Activated T-helper 17 cell treated with anti-CD3 and anti-CD28 coated beads, Interleukin-2, amount 50 U/mL, for 72 hours (primary cell): ENCODE measurements around the gene COMTD1. TPM values are rescaled to one million over a fixed set of nuclear protein-coding genes. Genes with fewer than 3 reads are reported as not detected.
"Not testable (repeated sequence)": the region's sequence is repeated elsewhere in the genome, so short reads cannot be mapped to it uniquely, and the experiment has no call there.

Experiments used
- ATAC-seq: fragments of 150-1000 bp; cut with Tn5 transposase; replicated peaks from 2 replicates; pipeline ENCODE4 v1.10.0; 2021; ENCODE audit warnings: mild to moderate bottlenecking, moderate library complexity
- H3K27ac Mint-ChIP-seq: one replicate; pipeline ENCODE4 v1.8.0; 2022; ENCODE audit warnings: mixed read lengths
- H3K27me3 Mint-ChIP-seq: one replicate; pipeline ENCODE4 v1.8.0; 2022; ENCODE audit warnings: mixed read lengths
- H3K36me3 Mint-ChIP-seq: one replicate; pipeline ENCODE4 v1.8.0; 2022; ENCODE audit warnings: low read depth, mild to moderate bottlenecking, mixed read lengths
- H3K4me1 Mint-ChIP-seq: one replicate; pipeline ENCODE4 v1.8.0; 2022; ENCODE audit warnings: mixed read lengths
- H3K4me3 Mint-ChIP-seq: one replicate; pipeline ENCODE4 v1.8.0; 2022; ENCODE audit warnings: mild to moderate bottlenecking, mixed read lengths
- H3K9me3 Mint-ChIP-seq: one replicate; pipeline ENCODE4 v1.8.0; 2022; ENCODE audit warnings: mixed read lengths
- total RNA-seq, 2 donors: library from RNA; stranded (reverse); gene quantifications; one replicate each; pipeline ENCODE4 v1.2.3, GENCODE V29; 2022

The COMTD1 gene
- total RNA-seq, 2 donors from 2014 or later: 29.4 to 50.9 TPM

DNA sequence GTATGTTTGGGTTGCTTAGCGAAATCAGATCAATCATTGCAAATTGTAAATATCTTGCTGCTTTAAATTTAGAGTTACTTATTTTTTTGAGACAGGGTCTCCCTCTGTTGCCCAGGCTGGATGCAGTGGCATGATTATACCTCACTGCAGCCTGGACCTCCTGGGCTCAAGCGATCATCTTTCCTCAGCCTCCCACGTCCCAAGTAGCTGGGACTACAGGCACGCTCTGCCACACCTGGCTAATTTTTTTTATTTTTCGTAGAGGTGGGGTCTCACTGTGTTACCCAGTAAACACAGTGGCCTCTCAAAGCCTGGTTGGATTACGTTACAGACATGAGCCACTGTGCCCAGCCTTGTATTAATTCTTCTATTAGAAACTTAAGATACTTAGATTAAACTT is 23.4 kb downstream of the COMTD1 start:
- ATAC-seq: no peak
- Mint-ChIP-seq H3K4me3 (peak overlapping the region; percentile 97), H3K27ac (peak overlapping the region; percentile 99), H3K9me3 (no peaks in the 10 kb centered on the region), H3K27me3 (no peaks in the 10 kb centered on the region), H3K4me1 (peaks cover 25% of the 10 kb centered on the region), H3K36me3 (peaks cover 71% of the 10 kb centered on the region)

DNA sequence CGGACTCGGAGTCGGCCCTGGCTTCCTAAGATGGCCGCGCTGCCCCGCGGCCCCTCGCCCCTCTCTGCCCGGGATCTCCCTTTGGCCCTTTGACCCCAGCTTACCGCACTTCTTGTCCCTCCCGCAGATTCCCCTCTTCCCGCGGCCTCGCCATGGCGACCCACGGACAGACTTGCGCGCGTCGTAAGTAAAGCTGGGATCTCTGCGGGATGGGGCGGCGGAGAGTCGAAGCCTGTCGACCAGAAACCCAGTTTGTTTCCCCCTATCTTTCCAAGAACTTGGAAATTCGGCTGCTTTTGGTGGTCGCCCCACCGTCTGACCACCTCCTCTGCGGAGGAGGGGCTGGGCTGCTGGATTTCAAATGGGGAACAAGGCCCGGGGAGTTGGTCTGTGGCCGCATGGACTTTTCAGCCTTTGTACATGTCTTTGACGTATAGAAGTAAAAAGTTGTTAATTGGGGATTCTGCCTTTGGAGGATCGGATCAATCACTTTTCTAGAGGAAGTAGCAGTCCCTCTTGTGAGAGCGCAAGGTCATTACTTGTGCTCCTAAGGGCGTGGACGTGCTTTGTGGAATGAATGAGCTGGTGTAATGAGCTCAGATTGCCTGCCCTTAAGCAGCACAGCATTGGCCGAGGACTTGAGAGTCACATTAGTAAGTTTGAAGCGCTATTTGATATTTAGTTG is 24.6 kb downstream of the COMTD1 start:
- Mint-ChIP-seq H3K36me3 (peaks cover 59% of the 10 kb centered on the region), H3K27ac (peak overlapping the region; percentile 99), H3K9me3 (no peaks in the 10 kb centered on the region), H3K4me3 (peak overlapping the region; percentile 97), H3K4me1 (peaks cover 25% of the 10 kb centered on the region), H3K27me3 (no peaks in the 10 kb centered on the region)
- peak; percentile 13 for ATAC-seq

- H3K4me1 Mint-ChIP-seq: peaks cover 25% of the 10 kb centered on the region
- no peaks in the 10 kb centered on the region for H3K9me3 Mint-ChIP-seq
- H3K27ac Mint-ChIP-seq: peak within 1 kb of the TSS; percentile 99
- peak; percentile 92 for ATAC-seq
- peaks cover 52% of the 10 kb centered on the region for H3K36me3 Mint-ChIP-seq
- H3K27me3 Mint-ChIP-seq: no peaks in the 10 kb centered on the region
- H3K4me3 Mint-ChIP-seq: peak within 1 kb of the TSS; percentile 97
These were observed 25.3 kb downstream of the COMTD1 start, which contains the start of gene VDAC2 for GRCh38 chr10:75210282-75211006. Gene VDAC2 (plus strand): TSS chr10:75210796. CDS start chr10:75211159, 363 bp downstream.

- ATAC-seq: peak; percentile 79
- H3K4me1 Mint-ChIP-seq: peaks cover 25% of the 10 kb centered on the region
- peak overlapping the region; percentile 97 for H3K4me3 Mint-ChIP-seq
- H3K27me3 Mint-ChIP-seq: no peaks in the 10 kb centered on the region
- peaks cover 46% of the 10 kb centered on the region for H3K36me3 Mint-ChIP-seq
- H3K9me3 Mint-ChIP-seq: no peaks in the 10 kb centered on the region
- H3K27ac Mint-ChIP-seq: peak overlapping the region; percentile 99
These were observed 25.9 kb downstream of the COMTD1 start for GRCh38 chr10:75209921-75210281.

DNA sequence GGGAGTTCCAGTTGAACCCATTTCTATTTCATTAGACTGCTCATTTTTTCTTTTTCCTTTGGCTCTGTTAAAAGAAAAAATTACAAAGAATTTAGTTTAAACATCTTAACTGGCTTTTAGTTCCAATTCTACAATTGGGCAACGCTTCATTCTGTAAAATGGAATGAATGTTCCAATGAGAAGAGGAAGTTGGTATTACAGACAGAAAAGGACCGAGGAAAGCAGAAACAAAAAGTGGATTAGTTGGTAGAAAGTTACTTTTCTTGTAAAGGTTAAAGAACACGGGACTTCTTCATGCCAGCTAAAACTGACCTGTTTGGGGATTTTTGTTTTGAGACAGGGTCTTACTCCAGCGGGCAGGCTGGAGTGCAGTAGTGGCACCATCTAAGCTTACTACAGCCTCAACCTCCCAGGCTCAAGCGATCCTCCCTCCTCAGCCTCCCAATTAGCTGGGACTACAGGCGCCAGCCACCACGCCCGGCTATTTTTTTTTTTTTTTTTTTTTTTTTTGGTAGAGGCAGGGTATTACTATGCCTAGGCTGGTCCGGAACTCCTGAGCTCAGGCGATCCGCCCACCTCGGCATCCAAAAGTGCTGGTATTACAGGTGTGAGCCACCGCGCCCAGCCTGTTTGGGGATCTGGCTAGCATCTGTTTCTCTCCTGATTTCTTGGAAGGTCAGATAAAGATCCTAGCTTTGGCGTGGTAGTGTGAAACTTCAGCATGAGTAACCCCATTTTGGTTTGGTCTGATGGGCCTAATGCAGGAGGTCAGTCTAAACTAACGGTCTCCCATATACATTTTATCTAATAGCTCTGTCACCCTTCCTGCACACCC is 26.5 kb downstream of the COMTD1 start:
- Mint-ChIP-seq H3K36me3 (peaks cover 40% of the 10 kb centered on the region), H3K9me3 (no peaks in the 10 kb centered on the region), H3K27me3 (no peaks in the 10 kb centered on the region), H3K4me3 (peak overlapping the region; percentile 97), H3K4me1 (peaks cover 25% of the 10 kb centered on the region), H3K27ac (peak overlapping the region; percentile 99)
- peak; percentile 0 for ATAC-seq

GRCh38 chr10:75208181-75208580 is 27.6 kb downstream of the COMTD1 start:
- Mint-ChIP-seq H3K4me1 (peaks cover 21% of the 10 kb centered on the region), H3K27ac (peak overlapping the region; percentile 90), H3K4me3 (peak overlapping the region; percentile 63), H3K36me3 (peaks cover 29% of the 10 kb centered on the region), H3K27me3 (no peaks in the 10 kb centered on the region), H3K9me3 (no peaks in the 10 kb centered on the region)
- peak; percentile 18 for ATAC-seq

DNA sequence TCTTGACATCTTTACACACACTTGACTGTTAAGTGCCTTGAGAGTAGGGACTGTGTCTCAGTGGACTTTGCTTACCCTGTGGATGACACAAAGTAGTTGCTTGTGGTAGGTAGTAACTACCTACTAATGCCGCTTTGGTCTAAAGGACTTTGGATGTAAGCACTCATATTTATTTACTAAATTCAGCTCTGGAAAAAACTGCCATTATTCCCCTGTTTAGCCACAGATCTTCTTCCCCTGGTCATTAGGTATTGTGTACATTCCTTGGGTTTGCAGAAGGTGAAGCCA is 28.0 kb downstream of the COMTD1 start:
- H3K4me1 Mint-ChIP-seq: peaks cover 20% of the 10 kb centered on the region
- no peaks in the 10 kb centered on the region for H3K27me3 Mint-ChIP-seq
- peak overlapping the region; percentile 90 for H3K27ac Mint-ChIP-seq
- peak overlapping the region; percentile 63 for H3K4me3 Mint-ChIP-seq
- H3K36me3 Mint-ChIP-seq: peaks cover 25% of the 10 kb centered on the region
- H3K9me3 Mint-ChIP-seq: no peaks in the 10 kb centered on the region
- ATAC-seq: no peak

- no peaks in the 10 kb centered on the region for H3K9me3 Mint-ChIP-seq
- peaks cover 20% of the 10 kb centered on the region for H3K36me3 Mint-ChIP-seq
- H3K4me3 Mint-ChIP-seq: no peak overlapping the region
- H3K4me1 Mint-ChIP-seq: peaks cover 14% of the 10 kb centered on the region
- no peaks in the 10 kb centered on the region for H3K27me3 Mint-ChIP-seq
- no peak overlapping the region for H3K27ac Mint-ChIP-seq
- ATAC-seq: no peak
These were observed 28.5 kb downstream of the COMTD1 start for GRCh38 chr10:75207079-75207856.

DNA sequence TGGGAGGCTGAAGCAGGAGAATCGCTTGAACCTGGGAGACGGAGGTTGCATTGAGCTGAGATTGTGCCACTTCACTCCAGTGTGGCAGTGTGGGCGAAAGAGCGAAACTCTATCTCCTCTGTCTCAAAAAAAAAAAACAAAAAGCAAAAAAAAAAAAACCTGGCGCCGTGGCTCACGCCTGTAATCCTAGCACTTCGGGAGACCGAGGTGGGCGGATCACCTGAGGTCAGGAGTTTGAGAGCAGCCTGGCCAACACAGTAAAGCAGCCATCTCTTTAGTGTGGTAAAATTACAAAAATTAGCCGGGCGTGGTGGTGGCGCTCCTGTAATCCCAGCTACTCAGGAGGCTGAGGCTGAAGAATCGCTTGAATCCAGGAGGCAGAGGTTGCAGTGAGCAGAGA is 29.1 kb downstream of the COMTD1 start:
- Mint-ChIP-seq H3K36me3 (peaks cover 14% of the 10 kb centered on the region), H3K4me1 (peaks cover 17% of the 10 kb centered on the region)
- H3K9me3 Mint-ChIP-seq, H3K27ac Mint-ChIP-seq, ATAC-seq, H3K27me3 Mint-ChIP-seq, H3K4me3 Mint-ChIP-seq: not testable (repeated sequence)

GRCh38 chr10:75205908-75206307 is 29.8 kb downstream of the COMTD1 start:
- H3K36me3 Mint-ChIP-seq: peaks cover 6% of the 10 kb centered on the region
- no peaks in the 10 kb centered on the region for H3K9me3 Mint-ChIP-seq
- no peak overlapping the region for H3K4me3 Mint-ChIP-seq
- no peak for ATAC-seq
- H3K27me3 Mint-ChIP-seq: no peaks in the 10 kb centered on the region
- H3K27ac Mint-ChIP-seq: no peak overlapping the region
- H3K4me1 Mint-ChIP-seq: peaks cover 14% of the 10 kb centered on the region

DNA sequence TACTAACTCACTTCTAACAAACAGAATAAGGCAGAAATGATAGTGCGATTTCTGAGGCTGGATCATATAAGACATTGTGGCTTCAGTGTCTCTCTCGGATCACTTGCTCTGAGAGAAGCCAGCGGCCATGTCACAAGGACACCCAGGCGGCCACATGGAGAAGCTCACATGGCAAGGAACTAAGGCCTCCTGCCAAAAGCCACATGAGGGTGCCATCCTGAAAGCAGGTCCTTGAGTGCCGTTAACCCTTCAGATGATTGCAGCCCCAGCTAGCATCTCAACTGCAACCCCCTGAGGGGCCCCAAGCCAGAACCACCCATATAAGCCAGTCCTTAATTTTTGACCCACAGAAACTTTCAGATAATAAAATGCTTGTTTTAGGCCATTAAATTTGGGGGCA is 32.0 kb downstream of the COMTD1 start:
- no peak overlapping the region for H3K4me3 Mint-ChIP-seq
- no peaks in the 10 kb centered on the region for H3K27me3 Mint-ChIP-seq
- no peaks in the 10 kb centered on the region for H3K9me3 Mint-ChIP-seq
- no peak overlapping the region for H3K27ac Mint-ChIP-seq
- no peaks in the 10 kb centered on the region for H3K36me3 Mint-ChIP-seq
- peaks cover 10% of the 10 kb centered on the region for H3K4me1 Mint-ChIP-seq
- no peak for ATAC-seq

- H3K4me3 Mint-ChIP-seq, H3K27me3 Mint-ChIP-seq, H3K9me3 Mint-ChIP-seq, ATAC-seq, H3K4me1 Mint-ChIP-seq, H3K36me3 Mint-ChIP-seq, H3K27ac Mint-ChIP-seq: not testable (repeated sequence)
These were observed 32.6 kb downstream of the COMTD1 start for GRCh38 chr10:75203046-75203620.

GRCh38 chr10:75202321-75203045 is 33.3 kb downstream of the COMTD1 start:
- Mint-ChIP-seq H3K4me3 (no peak overlapping the region), H3K9me3 (no peaks in the 10 kb centered on the region), H3K36me3 (no peaks in the 10 kb centered on the region), H3K4me1 (peaks cover 5% of the 10 kb centered on the region), H3K27ac (peak overlapping the region; percentile 6), H3K27me3 (no peaks in the 10 kb centered on the region)
- ATAC-seq: no peak
